ENCODE results near the gene KCTD17. TPM values are rescaled to one million over a fixed set of nuclear protein-coding genes. Genes with fewer than 3 reads are reported as not detected.

Gene KCTD17
- total RNA-seq, 2 experiments from 2014 or later: 17.3 to 17.9 TPM

DNA sequence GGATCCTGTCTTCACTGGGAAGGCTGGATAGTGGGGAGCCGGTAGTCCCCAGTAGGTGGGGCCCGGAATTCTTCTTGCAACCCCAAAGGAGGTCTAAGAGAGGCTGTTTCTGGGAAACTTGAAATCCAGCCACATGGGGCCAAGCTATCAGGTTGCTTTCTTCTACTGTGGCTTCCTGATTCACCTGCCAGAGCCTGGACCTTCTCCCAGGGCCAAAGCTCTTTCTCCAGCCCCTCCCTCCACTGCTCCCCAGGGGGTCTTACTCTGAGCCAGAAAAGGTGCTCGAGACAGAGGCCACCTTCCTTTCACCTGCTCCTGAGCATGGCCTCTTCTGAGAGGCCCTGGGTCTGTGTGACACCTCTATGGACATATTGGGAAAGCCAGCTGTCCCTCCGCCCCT is 41.4 kb upstream of the KCTD17 start:
- TF ChIP-seq, protein P1, sequence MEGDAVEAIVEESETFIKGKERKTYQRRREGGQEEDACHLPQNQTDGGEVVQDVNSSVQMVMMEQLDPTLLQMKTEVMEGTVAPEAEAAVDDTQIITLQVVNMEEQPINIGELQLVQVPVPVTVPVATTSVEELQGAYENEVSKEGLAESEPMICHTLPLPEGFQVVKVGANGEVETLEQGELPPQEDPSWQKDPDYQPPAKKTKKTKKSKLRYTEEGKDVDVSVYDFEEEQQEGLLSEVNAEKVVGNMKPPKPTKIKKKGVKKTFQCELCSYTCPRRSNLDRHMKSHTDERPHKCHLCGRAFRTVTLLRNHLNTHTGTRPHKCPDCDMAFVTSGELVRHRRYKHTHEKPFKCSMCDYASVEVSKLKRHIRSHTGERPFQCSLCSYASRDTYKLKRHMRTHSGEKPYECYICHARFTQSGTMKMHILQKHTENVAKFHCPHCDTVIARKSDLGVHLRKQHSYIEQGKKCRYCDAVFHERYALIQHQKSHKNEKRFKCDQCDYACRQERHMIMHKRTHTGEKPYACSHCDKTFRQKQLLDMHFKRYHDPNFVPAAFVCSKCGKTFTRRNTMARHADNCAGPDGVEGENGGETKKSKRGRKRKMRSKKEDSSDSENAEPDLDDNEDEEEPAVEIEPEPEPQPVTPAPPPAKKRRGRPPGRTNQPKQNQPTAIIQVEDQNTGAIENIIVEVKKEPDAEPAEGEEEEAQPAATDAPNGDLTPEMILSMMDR (IDR thresholded peaks at IDR 0.05): no peak
- H3K4me1 ChIP-seq (ENCODE audit: insufficient read depth, low read length): no peaks in the 10 kb centered on the region
- H3K4me1 Mint-ChIP-seq (ENCODE audit: low read depth): no peaks in the 10 kb centered on the region

GRCh38 chr22:37010976-37011375 is 40.6 kb upstream of the KCTD17 start:
- Mint-ChIP-seq H3K9me3 (no peaks in the 10 kb centered on the region), H3K36me3 (ENCODE audit: low read depth) (no peaks in the 10 kb centered on the region), H3K4me1 (ENCODE audit: low read depth) (no peaks in the 10 kb centered on the region), H3K4me3 (no peak overlapping the region), H3K27me3 (peaks cover 16% of the 10 kb centered on the region), H3K27ac (no peak overlapping the region)
- ChIA-PET POLR2A (no interaction called here), CTCF (no interaction called here)
- Histone ChIP-seq H3K27ac (ENCODE audit: low read depth in 1 of 2, low read length in 2 of 2) (no peak overlapping the region), H3K36me3 (ENCODE audit: insufficient read depth, low read length) (no peaks in the 10 kb centered on the region), H3K27me3 (ENCODE audit: control insufficient read depth in 1 of 2, insufficient read depth in 2 of 2, low read length in 2 of 2) (peaks cover 0 to 2% of the 10 kb centered on the region in 2 experiments), H3K4me3 (ENCODE audit: low read length) (no peak overlapping the region), H3K9me3 (ENCODE audit: control insufficient read depth in 1 of 2, insufficient read depth in 1 of 2, low read length in 2 of 2) (no peaks in the 10 kb centered on the region), H3K4me1 (ENCODE audit: insufficient read depth, low read length) (no peaks in the 10 kb centered on the region)
- intact Hi-C loops (cut with DNase I, micrococcal nuclease): loop anchor here in 1 of 2 experiments (10.0 kb wide), 1 partner anchor 66 kb away; no protein-coding TSS in a partner anchor
- ATAC-seq (ENCODE audit: poor library complexity): no peak
- TF ChIP-seq, protein P1 (IDR thresholded peaks at IDR 0.05): no peak
- DNase-seq: no peak

More for the DNA sequence above, 41.4 kb upstream of the KCTD17 start:
- no peak overlapping the region for H3K27ac ChIP-seq (ENCODE audit: low read depth in 1 of 2, low read length in 2 of 2)
- Mint-ChIP-seq H3K27ac (no peak overlapping the region), H3K27me3 (peaks cover 16% of the 10 kb centered on the region), H3K9me3 (no peaks in the 10 kb centered on the region), H3K36me3 (ENCODE audit: low read depth) (no peaks in the 10 kb centered on the region), H3K4me3 (no peak overlapping the region)
- POLR2A ChIA-PET: no interaction called here
- no peaks in the 10 kb centered on the region for H3K36me3 ChIP-seq (ENCODE audit: insufficient read depth, low read length)
- no peak overlapping the region for H3K4me3 ChIP-seq (ENCODE audit: low read length)
- DNase-seq: no peak
- CTCF ChIA-PET: no interaction called here
- intact Hi-C loops (cut with DNase I, micrococcal nuclease): loop anchor here in 1 of 2 experiments (10.0 kb wide), 1 partner anchor 65 kb away; no protein-coding TSS in a partner anchor
- no peak for ATAC-seq (ENCODE audit: poor library complexity)
- H3K27me3 ChIP-seq (ENCODE audit: control insufficient read depth in 1 of 2, insufficient read depth in 2 of 2, low read length in 2 of 2): peaks cover 0 to 2% of the 10 kb centered on the region in 2 experiments
- H3K9me3 ChIP-seq (ENCODE audit: control insufficient read depth in 1 of 2, insufficient read depth in 1 of 2, low read length in 2 of 2): no peaks in the 10 kb centered on the region

DNA sequence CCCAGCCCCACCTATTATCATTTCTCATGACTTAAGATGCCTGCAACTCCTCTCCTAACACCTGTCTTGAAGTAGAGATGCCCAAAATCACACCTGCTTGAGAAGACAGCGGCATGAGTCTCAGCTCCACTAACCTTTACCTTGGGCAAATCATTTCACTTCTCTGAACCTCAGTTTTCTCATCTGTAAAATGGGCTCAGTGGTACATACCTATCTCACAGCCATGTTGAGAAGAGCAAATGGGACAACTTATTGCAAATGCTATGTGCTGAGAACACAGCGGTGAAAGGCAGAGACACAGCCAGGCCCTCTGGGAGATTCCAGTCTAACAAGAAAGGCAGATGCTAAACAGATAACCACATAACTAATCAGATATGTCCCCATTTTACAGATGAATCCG is 40.1 kb upstream of the KCTD17 start:
- ATAC-seq (ENCODE audit: poor library complexity) (no peak), DNase-seq (no peak)
- no peak overlapping the region for H3K4me3 Mint-ChIP-seq
- ChIA-PET POLR2A (no interaction called here), CTCF (no interaction called here)
- H3K27ac Mint-ChIP-seq: no peak overlapping the region
- no peak overlapping the region for H3K27ac ChIP-seq (ENCODE audit: low read depth in 1 of 2, low read length in 2 of 2)
- peaks cover 11% of the 10 kb centered on the region for H3K27me3 Mint-ChIP-seq
- intact Hi-C loops (cut with DNase I, micrococcal nuclease): loop anchor here in 1 of 2 experiments (10.0 kb wide), 1 partner anchor 67 kb away; no protein-coding TSS in a partner anchor
- H3K4me1 ChIP-seq (ENCODE audit: insufficient read depth, low read length): no peaks in the 10 kb centered on the region
- no peaks in the 10 kb centered on the region for H3K4me1 Mint-ChIP-seq (ENCODE audit: low read depth)
- TF ChIP-seq, protein P1 (IDR thresholded peaks at IDR 0.05): no peak
- H3K4me3 ChIP-seq (ENCODE audit: low read length): no peak overlapping the region
- H3K27me3 ChIP-seq (ENCODE audit: control insufficient read depth in 1 of 2, insufficient read depth in 2 of 2, low read length in 2 of 2): peaks cover 0 to 2% of the 10 kb centered on the region in 2 experiments
- H3K9me3 Mint-ChIP-seq: no peaks in the 10 kb centered on the region
- H3K36me3 Mint-ChIP-seq (ENCODE audit: low read depth): no peaks in the 10 kb centered on the region
- no peaks in the 10 kb centered on the region for H3K9me3 ChIP-seq (ENCODE audit: control insufficient read depth in 1 of 2, insufficient read depth in 1 of 2, low read length in 2 of 2)
- no peaks in the 10 kb centered on the region for H3K36me3 ChIP-seq (ENCODE audit: insufficient read depth, low read length)
